ENCODE results near the gene BOC. TPM values are rescaled to one million over a fixed set of nuclear protein-coding genes. Genes with fewer than 3 reads are reported as not detected.

BOC gene
- total and polyA plus RNA-seq, 2 of the 4 experiments (the other 2 are of a cell fraction): 6.8 to 15.2 TPM

DNA sequence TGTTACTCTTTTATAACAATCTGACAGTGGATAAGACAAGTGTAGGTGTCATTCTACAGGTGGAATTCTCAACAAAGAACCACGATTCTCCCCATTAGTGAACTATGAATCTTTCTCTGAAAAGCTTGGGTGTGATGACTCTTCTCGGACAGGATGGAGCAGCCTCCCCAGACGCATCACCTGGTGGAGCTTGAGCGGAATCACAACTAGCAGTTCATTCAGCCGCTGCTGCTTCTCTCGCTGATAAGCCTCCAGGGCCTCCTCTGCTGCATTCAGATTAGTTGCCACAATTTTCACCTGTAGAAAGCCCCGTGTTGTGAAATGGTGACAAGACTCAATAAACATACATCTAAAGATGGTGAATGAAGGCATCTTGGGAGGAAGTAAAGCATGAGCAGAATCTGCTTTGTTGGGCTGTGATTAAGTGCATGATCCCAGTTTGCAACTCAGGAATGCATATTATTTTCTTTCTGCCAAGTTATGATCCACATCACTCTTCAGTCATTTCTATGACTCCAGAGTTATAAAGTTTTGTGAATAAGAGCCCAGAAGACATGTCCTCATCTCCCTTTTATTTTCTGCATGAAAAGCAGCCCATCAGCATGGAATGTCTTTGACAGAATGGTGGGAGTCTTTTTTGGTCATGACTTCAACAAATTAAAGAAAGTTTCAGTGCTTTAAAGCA lies 93.6 kb downstream of the BOC start:
- H3K27me3 ChIP-seq (ENCODE audit: control insufficient read depth, insufficient read depth, low read length): no peaks in the 10 kb centered on the region
- H4K91ac ChIP-seq (ENCODE audit: insufficient read depth, low read depth, low read length): no peak overlapping the region
- no peak overlapping the region for H3K18ac ChIP-seq (ENCODE audit: low read depth, low read length)
- no peak overlapping the region for H2BK15ac ChIP-seq (ENCODE audit: low read depth, low read length)
- intact Hi-C loops (cut with micrococcal nuclease) (no loop called here), in situ Hi-C loops (cut with MboI; ENCODE audit: low sequenced_read_pairs) (no loop called here), dilution Hi-C loops (cut with HindIII; ENCODE audit: low sequenced_read_pairs, unreplicated experiment) (no loop called here)
- H3K79me1 ChIP-seq (ENCODE audit: low read depth in 1 of 2, low read length in 2 of 2): no peaks in the 10 kb centered on the region
- H3K4me1 ChIP-seq (ENCODE audit: control insufficient read depth, insufficient read depth, low read length): no peaks in the 10 kb centered on the region
- no peaks in the 10 kb centered on the region for H4K20me1 ChIP-seq (ENCODE audit: insufficient read depth, low read length)
- H3K56ac ChIP-seq (ENCODE audit: extremely low read depth, insufficient read depth, low read length): no peak overlapping the region
- no peak overlapping the region for H4K5ac ChIP-seq (ENCODE audit: low read depth, low read length)
- H3K4me3 ChIP-seq (ENCODE audit: insufficient read depth, low read depth, low read length): no peak overlapping the region
- no peak overlapping the region for H2AK9ac ChIP-seq (replicated peaks; ENCODE audit: low read depth, low read length, poor library complexity)
- no peaks in the 10 kb centered on the region for H3K36me3 ChIP-seq (ENCODE audit: control insufficient read depth, insufficient read depth, low read length)
- no peaks in the 10 kb centered on the region for H3K9me3 ChIP-seq (ENCODE audit: control insufficient read depth, insufficient read depth, low read length)
- no peak overlapping the region for H2AFZ ChIP-seq (replicated peaks; ENCODE audit: low read length, poor library complexity)
- ChIA-PET POLR2A (ENCODE audit: unreplicated experiment) (no interaction called here), CTCF (no interaction called here)
- no TSS peak for BruUV-seq (replicated peaks)
- DNase-seq (peak; percentile 5), ATAC-seq (ENCODE audit: low read depth) (no peak; the same call in 1 of the 2 replicates)
- no peak overlapping the region for H4K8ac ChIP-seq (ENCODE audit: low read depth in 2 of 2, low read length in 2 of 2)
- no peak overlapping the region for H3K4ac ChIP-seq (ENCODE audit: low read depth, low read length)
- H3K4me2 ChIP-seq (ENCODE audit: low read depth, low read length): no peak overlapping the region
- no peak overlapping the region for H3K9ac ChIP-seq (ENCODE audit: low read depth, low read length)
- H3K23ac ChIP-seq (ENCODE audit: low read depth, low read length): no peak overlapping the region
- no peak overlapping the region for H2BK20ac ChIP-seq (ENCODE audit: low read depth, low read length)
- no peak overlapping the region for H2BK120ac ChIP-seq (ENCODE audit: low read depth, low read length)
- H3K14ac ChIP-seq (replicated peaks; ENCODE audit: low read depth, low read length): no peak overlapping the region
- H3K27ac ChIP-seq (ENCODE audit: insufficient read depth, low read length): no peak overlapping the region
- H3K9me1 ChIP-seq (ENCODE audit: insufficient read depth, low read length): no peaks in the 10 kb centered on the region
- TF ChIP-seq MAFK (IDR thresholded peaks at IDR 0.05; ENCODE audit: low read depth, low read length): no peak
- TF ChIP-seq RAD21 (IDR thresholded peaks at IDR 0.05; ENCODE audit: low read length): no peak
- TF ChIP-seq, protein P1, sequence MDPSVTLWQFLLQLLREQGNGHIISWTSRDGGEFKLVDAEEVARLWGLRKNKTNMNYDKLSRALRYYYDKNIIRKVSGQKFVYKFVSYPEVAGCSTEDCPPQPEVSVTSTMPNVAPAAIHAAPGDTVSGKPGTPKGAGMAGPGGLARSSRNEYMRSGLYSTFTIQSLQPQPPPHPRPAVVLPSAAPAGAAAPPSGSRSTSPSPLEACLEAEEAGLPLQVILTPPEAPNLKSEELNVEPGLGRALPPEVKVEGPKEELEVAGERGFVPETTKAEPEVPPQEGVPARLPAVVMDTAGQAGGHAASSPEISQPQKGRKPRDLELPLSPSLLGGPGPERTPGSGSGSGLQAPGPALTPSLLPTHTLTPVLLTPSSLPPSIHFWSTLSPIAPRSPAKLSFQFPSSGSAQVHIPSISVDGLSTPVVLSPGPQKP (IDR thresholded peaks at IDR 0.05; ENCODE audit: borderline replicate concordance, low read depth, low read length): no peak
- no peak for TF ChIP-seq BHLHE40 (IDR thresholded peaks at IDR 0.05; ENCODE audit: low read depth, low read length)
- TF ChIP-seq CHD1 (IDR thresholded peaks at IDR 0.05; ENCODE audit: low read depth, low read length): no peak
- no peak for TF ChIP-seq RCOR1 (IDR thresholded peaks at IDR 0.05; ENCODE audit: insufficient replicate concordance, low read length)
- no peak for TF ChIP-seq RFX5 (IDR thresholded peaks at IDR 0.05; ENCODE audit: low read depth, low read length)
- WGBS, 2 experiments (ENCODE audit: extremely low coverage in 2 of 2, insufficient read length in 1 of 2): 70% methylated on average over 2 of the region's 7 CpGs; no CpG with 5 or more reads in 1 of the 2 experiments
- H2BK5ac ChIP-seq (ENCODE audit: low read depth, low read length, poor library complexity, severe bottlenecking): no peak overlapping the region
- H2AK5ac ChIP-seq (ENCODE audit: low read depth, low read length): no peak overlapping the region
